ENCODE measurements around the gene NACA2. TPM values are rescaled to one million over a fixed set of nuclear protein-coding genes. Genes with fewer than 3 reads are reported as not detected.

NACA2 gene
- total RNA-seq, 1 experiment from 2014 or later: not detected

- no peaks in the 10 kb centered on the region for H3K27me3 ChIP-seq (ENCODE audit: insufficient read depth, low read length)
- H3K9me2 ChIP-seq (ENCODE audit: insufficient read depth): no peaks in the 10 kb centered on the region
- ChIA-PET CTCF (interaction anchor here (1.2 kb wide), 1 partner anchor 205 kb away, joined by 3 read pairs; no protein-coding TSS in a partner anchor), RAD21 (ENCODE audit: low non-redundant PET in 1 of 2, low total read pairs in 2 of 2, uncharacterized antibody in 2 of 2, unreplicated experiment in 2 of 2) (no interaction called here), POLR2A (interaction anchor here (1.2 kb wide), 1 partner anchor 12 kb away, joined by 3 read pairs; no protein-coding TSS in a partner anchor)
- ATAC-seq: no peak
- no peaks in the 10 kb centered on the region for H3K79me2 ChIP-seq (ENCODE audit: insufficient read depth, low read length)
- H4K20me1 ChIP-seq (ENCODE audit: insufficient read depth): no peaks in the 10 kb centered on the region
- H2AFZ ChIP-seq (ENCODE audit: low read depth, low read length, poor library complexity, severe bottlenecking): no peak overlapping the region
- peaks cover 0 to 5% of the 10 kb centered on the region in 2 experiments; a peak in 3 of 4 replicates for H3K4me1 ChIP-seq (ENCODE audit: control insufficient read depth in 1 of 2, insufficient read depth in 2 of 2, low read length in 2 of 2)
- peaks cover 12% of the 10 kb centered on the region in 2 experiments; a peak in 3 of 4 replicates for H3K9me3 ChIP-seq (ENCODE audit: control insufficient read depth in 1 of 2, insufficient read depth in 1 of 2, low read depth in 1 of 2, low read length in 2 of 2)
- H3K9ac ChIP-seq (ENCODE audit: low read length): no peak overlapping the region
- no peak overlapping the region for H3K4me3 ChIP-seq (replicated peaks in 1 of 2; ENCODE audit: low read depth in 1 of 2, low read length in 2 of 2)
- intact Hi-C loops (cut with micrococcal nuclease): no loop called here
- no peaks in the 10 kb centered on the region for H3K36me3 ChIP-seq (ENCODE audit: control insufficient read depth in 1 of 2, insufficient read depth in 2 of 2, low read length in 2 of 2)
- H3K4me2 ChIP-seq (ENCODE audit: low read length): no peak overlapping the region
- no peak for DNase-seq (ENCODE audit: low read depth, low spot score)
- no peak for TF ChIP-seq ELF1 (IDR thresholded peaks at IDR 0.05; ENCODE audit: borderline replicate concordance, low read depth)
- TF ChIP-seq ATF3 (IDR thresholded peaks at IDR 0.05): no peak
- TF ChIP-seq ZNF274 (IDR thresholded peaks at IDR 0.05; ENCODE audit: low read depth, low read length): no peak
- no TSS peak for BruUV-seq (replicated peaks)
- H3K27ac ChIP-seq (ENCODE audit: low read depth, low read length): no peak overlapping the region
Measured at GRCh38 chr17:61616783-61617182, 25.8 kb upstream of the NACA2 start.

- no peaks in the 10 kb centered on the region for H3K79me2 ChIP-seq (ENCODE audit: insufficient read depth, low read length)
- no peaks in the 10 kb centered on the region for H4K20me1 ChIP-seq (ENCODE audit: insufficient read depth)
- no peak for TF ChIP-seq REST (IDR thresholded peaks at IDR 0.05; ENCODE audit: low read depth)
- TF ChIP-seq CEBPB (IDR thresholded peaks at IDR 0.05; ENCODE audit: low read depth): no peak
- no peak for TF ChIP-seq TCF7L2 (IDR thresholded peaks at IDR 0.05; ENCODE audit: borderline replicate concordance, extremely low read depth, insufficient read depth, insufficient read length)
- TF ChIP-seq CTCF (IDR thresholded peaks at IDR 0.05 in 2 of 3, conservative IDR thresholded peaks at IDR 0.05 in 1 of 3; ENCODE audit: borderline replicate concordance in 1 of 3, insufficient read depth in 1 of 3, low read depth in 2 of 3, low read length in 2 of 3): no peak
- no peak for TF ChIP-seq POLR2AphosphoS5 (IDR thresholded peaks at IDR 0.05; ENCODE audit: low read depth, low read length)
- no peak for TF ChIP-seq JUND (IDR thresholded peaks at IDR 0.05)
- no peak for TF ChIP-seq EZH2 (IDR thresholded peaks at IDR 0.05)
- TF ChIP-seq ZFX (IDR thresholded peaks at IDR 0.05): no peak
- TF ChIP-seq POLR2A (IDR thresholded peaks at IDR 0.05; ENCODE audit: borderline replicate concordance, extremely low read depth, insufficient read depth, insufficient read length): no peak
- no peak for TF ChIP-seq SP1 (IDR thresholded peaks at IDR 0.05; ENCODE audit: low read depth)
- BruUV-seq (replicated peaks): no TSS peak
- no peak overlapping the region for H3K4me3 ChIP-seq (replicated peaks in 1 of 2; ENCODE audit: low read depth in 1 of 2, low read length in 2 of 2)
- H3K27ac ChIP-seq (ENCODE audit: low read depth, low read length): no peak overlapping the region
- ChIA-PET CTCF (no interaction called here), RAD21 (ENCODE audit: low non-redundant PET in 1 of 2, low total read pairs in 2 of 2, uncharacterized antibody in 2 of 2, unreplicated experiment in 2 of 2) (no interaction called here), POLR2A (no interaction called here)
- H3K36me3 ChIP-seq (ENCODE audit: control insufficient read depth in 1 of 2, insufficient read depth in 2 of 2, low read length in 2 of 2): no peaks in the 10 kb centered on the region
- no peak overlapping the region for H3K9ac ChIP-seq (ENCODE audit: low read length)
- peaks cover 1 to 8% of the 10 kb centered on the region in 2 experiments; a peak in 3 of 4 replicates for H3K9me3 ChIP-seq (ENCODE audit: control insufficient read depth in 1 of 2, insufficient read depth in 1 of 2, low read depth in 1 of 2, low read length in 2 of 2)
- intact Hi-C loops (cut with micrococcal nuclease): no loop called here
- DNase-seq (ENCODE audit: low read depth, low spot score) (no peak), ATAC-seq (no peak)
- no peak overlapping the region for H2AFZ ChIP-seq (ENCODE audit: low read depth, low read length, poor library complexity, severe bottlenecking)
- no peaks in the 10 kb centered on the region for H3K27me3 ChIP-seq (ENCODE audit: insufficient read depth, low read length)
- H3K4me2 ChIP-seq (ENCODE audit: low read length): no peak overlapping the region
- H3K9me2 ChIP-seq (ENCODE audit: insufficient read depth): no peaks in the 10 kb centered on the region
- H3K4me1 ChIP-seq (ENCODE audit: control insufficient read depth in 1 of 2, insufficient read depth in 2 of 2, low read length in 2 of 2): peaks cover 0 to 5% of the 10 kb centered on the region in 2 experiments; a peak in 3 of 4 replicates
Measured at GRCh38 chr17:61614219-61614618, 23.2 kb upstream of the NACA2 start.
